Choroid plexus epithelial cell (primary cell): Measurements from ENCODE around the gene OAT.

Experiments used
- DNase-seq: peaks from one replicate; pipeline ENCODE4 v3.0.0-alpha.2; 2010; ENCODE audit warnings: low read depth
- H3K4me3 ChIP-seq: 2 replicates; pipeline ENCODE4 v1.5.1; 2011; ENCODE audit warnings: low read depth, mild to moderate bottlenecking, control low read depth, low read length, moderate library complexity
- CTCF ChIP-seq: conservative IDR thresholded peaks from 2 replicates; pipeline ENCODE4 v1.5.1; 2011; ENCODE audit warnings: low read depth, mild to moderate bottlenecking, control low read depth, inconsistent platforms, low read length, moderate library complexity

Gene OAT

GRCh38 chr10:124388476-124388822 lies 30.3 kb downstream of the OAT start:
- no peak for TF ChIP-seq CTCF
- H3K4me3 ChIP-seq: no peak overlapping the region
- no peak for DNase-seq

GRCh38 chr10:124387078-124387874 lies 31.4 kb downstream of the OAT start:
- peak; percentile 24 for TF ChIP-seq CTCF
- H3K4me3 ChIP-seq: no peak overlapping the region
- no peak for DNase-seq

- no peak overlapping the region for H3K4me3 ChIP-seq
- DNase-seq: no peak
- TF ChIP-seq CTCF: no peak
These were observed 32.3 kb downstream of the OAT start for GRCh38 chr10:124386186-124387077.

GRCh38 chr10:124385627-124386185 lies 33.0 kb downstream of the OAT start:
- TF ChIP-seq CTCF: no peak
- H3K4me3 ChIP-seq: no peak overlapping the region
- DNase-seq: no peak

GRCh38 chr10:124384591-124385190 lies 34.0 kb downstream of the OAT start:
- no peak overlapping the region for H3K4me3 ChIP-seq
- no peak for DNase-seq
- TF ChIP-seq CTCF: no peak

- no peak overlapping the region for H3K4me3 ChIP-seq
- TF ChIP-seq CTCF: peak; percentile 35
- peak; percentile 23 for DNase-seq
These were observed 34.6 kb downstream of the OAT start for GRCh38 chr10:124384172-124384571.
